Gastroesophageal sphincter (tissue), 4 donors: ENCODE results near the gene SSRP1. TPM values are rescaled to one million over a fixed set of nuclear protein-coding genes. Genes with fewer than 3 reads are reported as not detected.

Experiments used
- ATAC-seq: fragments of 150-250 bp; one replicate; pipeline ENCODE4 v1.9.1; 2016; ENCODE audit warnings: mild to moderate bottlenecking, moderate library complexity
- H3K27ac ChIP-seq, 4 donors: fragments of 200-600 bp; sonication (generic) in 3 of 4; 1 replicate in 3 of 4; 2 replicates in 1 of 4; pipeline ENCODE4 v1.5.1; 2016 to 2019
- H3K27me3 ChIP-seq: fragments of 200-600 bp; sonication (generic); one replicate; pipeline ENCODE4 v1.5.1; 2019
- H3K36me3 ChIP-seq, 2 donors: fragments of 200-600 bp; sonication (generic); one replicate each; pipeline ENCODE4 v1.5.1; 2019; ENCODE audit warnings: control low read depth in 1 of 2
- H3K4me1 ChIP-seq, 3 donors: fragments of 200-600 bp; sonication (generic); 1 replicate in 2 of 3; 2 replicates in 1 of 3; pipeline ENCODE4 v1.5.1; 2016 to 2019; ENCODE audit warnings: control low read depth in 2 of 3
- H3K4me3 ChIP-seq, 2 donors: fragments of 200-600 bp; sonication (generic); one replicate each; pipeline ENCODE4 v1.5.1; 2019; ENCODE audit warnings: mild to moderate bottlenecking in 1 of 2, moderate library complexity in 1 of 2
- H3K9me3 ChIP-seq, 3 donors: fragments of 200-600 bp; sonication (generic); one replicate each; pipeline ENCODE4 v1.5.1; 2017 to 2019; ENCODE audit warnings: control low read depth in 2 of 3
- EP300 ChIP-seq: sonication (generic); formaldehyde crosslinking; IDR thresholded peaks from one replicate; pipeline ENCODE4 v1.6.1; 2017; ENCODE audit warnings: antibody characterized with exemption, mild to moderate bottlenecking
- POLR2A ChIP-seq, 2 donors: fragments of 450-650 bp; IDR thresholded peaks; one replicate each; pipeline ENCODE4 v1.6.1; 2017; ENCODE audit warnings: antibody characterized with exemption in 2 of 2, mild to moderate bottlenecking in 2 of 2, moderate library complexity in 1 of 2
- POLR2AphosphoS5 ChIP-seq: sonication (generic); formaldehyde crosslinking; IDR thresholded peaks from one replicate; pipeline ENCODE4 v1.6.1; 2017; ENCODE audit warnings: antibody characterized with exemption
- WGBS, 2 donors: methylation state at CpG; one replicate each; pipeline ENCODE4 v1.1.5; 2018; ENCODE audit warnings: low coverage in 1 of 2; 5-methylcytosine and 5-hydroxymethylcytosine counted together
- total RNA-seq, 4 donors: library from RNA; depleted of rRNA; stranded (reverse); fragments of >200 nt; gene quantifications; one replicate each; pipeline ENCODE4 v1.1.0, GENCODE V29; 2016
- TF ChIP-seq, protein P1 (sequence below), 4 experiments: fragments of 200-600 bp in 2 of 4; fragments of 450-650 bp in 2 of 4; sonication (generic) in 1 of 4; IDR thresholded peaks; one replicate each; pipeline ENCODE4 v1.5.1; 2017 to 2019; ENCODE audit warnings: antibody characterized with exemption in 4 of 4, mild to moderate bottlenecking in 2 of 4, moderate library complexity in 2 of 4

SSRP1 gene
- total RNA-seq, 4 donors from 2014 or later = 66.0 to 101 (median 79.8) TPM

DNA sequence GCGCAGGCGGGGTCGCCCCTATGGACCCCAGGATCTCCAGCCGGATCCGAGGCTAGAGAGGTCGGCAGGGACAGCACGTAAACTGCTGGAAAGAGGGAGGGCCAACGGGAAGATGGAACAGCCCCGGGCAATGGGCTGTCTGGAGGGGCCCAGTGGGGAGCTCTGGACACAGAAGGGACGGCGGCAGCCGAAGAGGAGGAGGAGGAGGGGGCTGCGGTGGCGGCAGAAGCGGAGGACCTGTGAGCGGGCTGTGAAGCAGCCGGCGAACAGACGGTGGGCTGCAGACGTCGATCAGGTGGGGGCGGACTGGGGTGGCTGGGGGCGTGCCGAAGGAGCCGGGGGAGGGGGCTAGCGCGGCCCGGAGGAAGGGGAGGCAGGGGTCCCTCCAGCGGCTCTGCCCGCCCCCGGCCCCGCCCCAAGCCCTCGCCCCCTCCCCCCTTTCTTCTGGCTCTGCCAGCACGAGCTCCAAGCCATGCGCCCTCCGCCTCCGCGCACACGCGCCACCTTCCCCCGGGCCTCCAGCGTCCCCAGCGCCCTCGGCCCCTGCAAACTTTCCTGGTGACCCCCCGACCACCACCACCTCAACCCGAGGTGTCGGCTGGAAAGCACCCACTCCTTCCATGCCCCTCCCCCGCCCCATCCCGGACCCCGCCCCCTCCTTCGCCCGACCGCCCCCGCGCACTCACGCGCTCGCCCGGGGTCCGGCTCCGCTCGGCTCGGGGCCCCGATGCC is 11.4 kb downstream of the SSRP1 start:
- ATAC-seq = no peak
- H3K4me1 ChIP-seq = peaks cover 7 to 66% (median 37%) of the 10 kb centered on the region in 3 donors

DNA sequence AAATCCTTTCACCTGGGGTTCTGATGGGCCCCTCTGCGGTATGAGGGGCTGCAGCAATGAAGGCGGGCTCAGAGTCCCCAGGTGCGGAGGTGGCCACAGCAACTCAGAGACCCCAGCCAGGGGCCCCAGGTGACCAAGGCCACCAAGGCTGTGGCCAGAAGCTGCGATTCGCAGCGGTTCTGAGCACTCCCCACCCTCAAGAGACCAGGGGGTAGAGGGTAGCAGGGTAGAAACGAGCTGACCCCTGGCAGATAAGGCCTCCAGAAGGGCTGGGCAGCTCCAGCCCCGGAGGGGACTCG is 11.9 kb downstream of the SSRP1 start:
- WGBS, 2 donors = 23 to 40% methylated on average over 1 to 3 of the region's 9 CpGs
- Histone ChIP-seq H3K4me1 (peaks cover 7 to 72% (median 41%) of the 10 kb centered on the region in 3 donors), H3K4me3 (peak overlapping the region; percentile 85 to 96), H3K9me3 (no peaks in the 10 kb centered on the region), H3K27me3 (no peaks in the 10 kb centered on the region), H3K27ac (peak overlapping the region; percentile 86 to 98 (median 97)), H3K36me3 (peaks cover 0 to 50% of the 10 kb centered on the region in 2 donors)
- TF ChIP-seq POLR2A (IDR thresholded peaks at IDR 0.05) = no peak
- no peak for TF ChIP-seq POLR2AphosphoS5
- TF ChIP-seq EP300 = no peak
- TF ChIP-seq, protein P1, sequence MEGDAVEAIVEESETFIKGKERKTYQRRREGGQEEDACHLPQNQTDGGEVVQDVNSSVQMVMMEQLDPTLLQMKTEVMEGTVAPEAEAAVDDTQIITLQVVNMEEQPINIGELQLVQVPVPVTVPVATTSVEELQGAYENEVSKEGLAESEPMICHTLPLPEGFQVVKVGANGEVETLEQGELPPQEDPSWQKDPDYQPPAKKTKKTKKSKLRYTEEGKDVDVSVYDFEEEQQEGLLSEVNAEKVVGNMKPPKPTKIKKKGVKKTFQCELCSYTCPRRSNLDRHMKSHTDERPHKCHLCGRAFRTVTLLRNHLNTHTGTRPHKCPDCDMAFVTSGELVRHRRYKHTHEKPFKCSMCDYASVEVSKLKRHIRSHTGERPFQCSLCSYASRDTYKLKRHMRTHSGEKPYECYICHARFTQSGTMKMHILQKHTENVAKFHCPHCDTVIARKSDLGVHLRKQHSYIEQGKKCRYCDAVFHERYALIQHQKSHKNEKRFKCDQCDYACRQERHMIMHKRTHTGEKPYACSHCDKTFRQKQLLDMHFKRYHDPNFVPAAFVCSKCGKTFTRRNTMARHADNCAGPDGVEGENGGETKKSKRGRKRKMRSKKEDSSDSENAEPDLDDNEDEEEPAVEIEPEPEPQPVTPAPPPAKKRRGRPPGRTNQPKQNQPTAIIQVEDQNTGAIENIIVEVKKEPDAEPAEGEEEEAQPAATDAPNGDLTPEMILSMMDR (IDR thresholded peaks at IDR 0.05) = no peak
- no peak for ATAC-seq

More for the DNA sequence above, 11.4 kb downstream of the SSRP1 start:
- Histone ChIP-seq H3K27me3 (no peaks in the 10 kb centered on the region), H3K27ac (peak overlapping the region; percentile 86 to 98 (median 97)), H3K9me3 (no peaks in the 10 kb centered on the region), H3K4me3 (peak overlapping the region; percentile 85 to 96), H3K36me3 (peaks cover 0 to 50% of the 10 kb centered on the region in 2 donors)
- WGBS, 2 donors = 2 to 5% methylated on average over 4 to 8 of the region's 64 CpGs
- TF ChIP-seq, protein P1 (IDR thresholded peaks at IDR 0.05) = no peak
- TF ChIP-seq POLR2A (IDR thresholded peaks at IDR 0.05) (no peak), EP300 (no peak), POLR2AphosphoS5 (no peak)

DNA sequence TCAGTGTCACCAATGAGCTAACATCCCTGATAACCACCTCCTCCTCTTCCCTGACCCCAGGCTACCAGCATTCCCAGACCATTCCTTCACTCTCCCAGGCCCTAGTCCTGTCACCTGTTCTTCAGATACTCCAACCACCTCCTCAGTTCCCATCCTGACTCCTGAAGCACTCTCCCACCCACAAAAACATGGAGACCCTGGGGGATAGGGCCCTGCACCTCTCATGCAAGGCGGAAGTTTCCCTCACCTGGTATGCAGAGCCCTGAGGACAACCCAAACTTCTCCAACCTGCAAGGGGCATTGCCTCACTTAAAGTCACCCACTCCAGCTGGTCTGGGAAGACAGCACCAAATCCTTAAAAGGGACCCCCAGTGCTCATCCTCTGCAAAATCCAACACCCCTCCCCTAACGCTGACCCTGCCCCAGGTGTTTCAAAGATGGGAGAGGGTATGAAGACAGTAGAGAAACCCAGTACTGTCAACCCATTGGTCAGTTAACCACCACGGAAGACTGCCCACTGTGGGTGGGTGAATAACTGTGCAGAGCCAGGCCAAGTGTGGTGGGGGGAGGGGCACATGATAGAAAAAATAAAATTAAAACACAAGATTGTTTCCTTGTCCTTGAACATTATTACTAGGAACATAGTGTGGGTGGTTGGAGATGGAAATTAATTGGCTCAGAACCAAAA is 12.4 kb downstream of the SSRP1 start:
- peak overlapping the region; percentile 86 to 98 (median 97) for H3K27ac ChIP-seq
- H3K4me1 ChIP-seq = peaks cover 7 to 77% (median 45%) of the 10 kb centered on the region in 3 donors
- WGBS, 2 donors = 50 to 100% methylated on average over 1 to 2 of the region's 3 CpGs
- H3K36me3 ChIP-seq = peaks cover 0 to 50% of the 10 kb centered on the region in 2 donors
- no peak for TF ChIP-seq POLR2A (IDR thresholded peaks at IDR 0.05)
- TF ChIP-seq, protein P1 (IDR thresholded peaks at IDR 0.05) = peak in 1 of 4 experiments; percentile 11
- no peak for TF ChIP-seq EP300
- no peak for TF ChIP-seq POLR2AphosphoS5
- peak overlapping the region; percentile 85 to 96 for H3K4me3 ChIP-seq
- H3K27me3 ChIP-seq = no peaks in the 10 kb centered on the region
- no peak for ATAC-seq
- no peaks in the 10 kb centered on the region for H3K9me3 ChIP-seq

DNA sequence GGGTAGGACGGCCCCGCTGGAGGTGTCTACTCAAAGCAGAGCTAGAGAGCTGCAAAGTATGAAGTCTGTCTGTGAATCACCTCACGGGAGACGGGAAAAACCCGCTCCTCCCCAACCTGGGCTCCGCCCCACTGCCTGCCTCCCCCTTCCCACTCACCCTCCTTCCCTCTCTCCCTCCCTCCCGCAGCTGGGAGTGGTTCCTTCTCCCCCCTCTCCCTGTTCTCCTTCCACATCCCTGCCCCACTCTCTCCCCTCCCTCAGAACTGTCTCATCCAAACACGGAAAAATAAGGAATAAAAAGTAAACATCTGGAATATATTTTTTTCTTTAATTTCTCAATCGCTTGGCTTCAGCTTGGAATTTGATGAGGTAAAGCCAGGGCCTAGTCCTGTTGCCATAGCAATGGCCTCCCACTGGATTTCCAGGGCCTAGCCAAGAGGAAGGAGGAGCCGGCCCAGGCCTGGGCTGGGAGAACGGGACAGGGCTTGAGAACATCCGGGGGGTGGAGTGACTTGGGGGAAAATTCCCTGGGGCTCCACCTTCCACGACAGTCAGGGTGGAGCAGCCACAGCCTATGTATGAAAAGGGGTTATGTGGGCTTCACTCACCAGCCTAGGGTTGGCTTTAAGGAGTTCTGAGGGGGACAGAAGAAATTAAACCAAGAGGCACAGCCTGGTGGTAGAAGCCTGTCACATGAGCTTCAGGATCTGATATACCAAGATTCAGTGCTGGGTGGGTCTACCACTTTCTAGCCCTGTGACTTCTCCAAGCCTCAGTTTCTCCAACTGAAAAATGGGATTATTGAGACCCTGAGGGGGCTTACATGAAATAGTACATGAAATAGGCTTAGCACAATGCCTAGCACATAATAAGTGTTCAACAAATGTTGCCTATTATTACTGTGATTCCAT is 13.2 kb downstream of the SSRP1 start:
- no peaks in the 10 kb centered on the region for H3K27me3 ChIP-seq
- peaks cover 0 to 50% of the 10 kb centered on the region in 2 donors for H3K36me3 ChIP-seq
- peak overlapping the region; percentile 85 to 96 for H3K4me3 ChIP-seq
- 5 to 17% methylated on average over 4 to 7 of the region's 13 CpGs for WGBS, 2 donors
- peaks cover 7 to 85% (median 53%) of the 10 kb centered on the region in 3 donors for H3K4me1 ChIP-seq
- ATAC-seq = peak; percentile 80
- H3K9me3 ChIP-seq = no peaks in the 10 kb centered on the region
- peak overlapping the region; percentile 86 to 98 (median 97) for H3K27ac ChIP-seq
- TF ChIP-seq POLR2A (IDR thresholded peaks at IDR 0.05) (peak; percentile 37 to 57), EP300 (no peak), POLR2AphosphoS5 (peak; percentile 89)
- TF ChIP-seq, protein P1 (IDR thresholded peaks at IDR 0.05) = peak in 3 of 4 experiments; percentile 4 to 31 (median 19)
